Endothelial cell (in vitro differentiated cells): ENCODE results near the gene TTPAL. TPM values are rescaled to one million over a fixed set of nuclear protein-coding genes. Genes with fewer than 3 reads are reported as not detected.

Source experiments
- DNase-seq: peaks from one replicate; pipeline ENCODE4 v3.0.0; 2021; ENCODE audit warnings: low spot score
- H3K27ac Mint-ChIP-seq: one replicate; pipeline ENCODE4 v1.8.0; 2021; ENCODE audit warnings: mixed read lengths, inconsistent platforms; ENCODE audit not compliant: unreplicated experiment
- H3K27me3 Mint-ChIP-seq: one replicate; pipeline ENCODE4 v1.8.0; 2021; ENCODE audit warnings: mild to moderate bottlenecking, moderate library complexity, mixed read lengths, inconsistent platforms; ENCODE audit not compliant: unreplicated experiment
- H3K36me3 Mint-ChIP-seq: one replicate; pipeline ENCODE4 v1.8.0; 2021; ENCODE audit warnings: mild to moderate bottlenecking, low read depth, mixed read lengths, inconsistent platforms; ENCODE audit not compliant: unreplicated experiment
- H3K4me1 Mint-ChIP-seq: one replicate; pipeline ENCODE4 v1.8.0; 2021; ENCODE audit warnings: mild to moderate bottlenecking, mixed read lengths, inconsistent platforms; ENCODE audit not compliant: unreplicated experiment
- H3K4me3 Mint-ChIP-seq: one replicate; pipeline ENCODE4 v1.8.0; 2021; ENCODE audit warnings: mild to moderate bottlenecking, mixed read lengths, inconsistent platforms; ENCODE audit not compliant: unreplicated experiment
- H3K9me3 Mint-ChIP-seq: one replicate; pipeline ENCODE4 v1.8.0; 2021; ENCODE audit warnings: mixed read lengths, inconsistent platforms; ENCODE audit not compliant: unreplicated experiment
- total RNA-seq: library from RNA; stranded (reverse); fragmentation: NEBNext Ultra II Directional; extraction: Animal tissue kit (Norgen Biotek cat#: 25700); gene quantifications from one replicate; pipeline ENCODE4 v1.2.1, GENCODE V29; 2021; ENCODE audit not compliant: unreplicated experiment
- TF ChIP-seq, protein P1 (sequence below): fragments of 200-600 bp; sonication (generic); IDR thresholded peaks from one replicate; pipeline ENCODE4 v1.5.0; 2021; ENCODE audit warnings: antibody characterized with exemption; ENCODE audit not compliant: unreplicated experiment

TTPAL gene
- total RNA-seq, 1 donor from 2014 or later = 10.3 TPM

DNA sequence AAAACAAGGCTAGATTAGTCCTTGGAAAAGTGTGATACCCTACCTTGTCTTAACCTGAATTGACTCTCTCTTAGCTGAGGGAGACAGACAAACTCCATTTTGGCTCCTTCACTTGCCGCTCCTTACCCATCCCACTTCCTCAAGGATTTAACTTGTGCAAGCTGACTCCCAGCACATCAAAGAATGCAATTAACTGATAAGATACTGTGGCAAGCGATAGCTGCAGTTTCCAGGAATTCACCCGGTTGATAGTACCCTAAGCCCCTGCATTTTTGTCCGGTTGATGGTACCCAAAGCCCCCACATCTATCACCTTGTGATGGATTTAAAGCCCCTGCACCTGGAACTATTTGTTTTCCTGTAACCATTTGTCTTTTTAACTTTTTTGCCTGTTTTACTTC, 48.1 kb downstream of the TTPAL start:
- Mint-ChIP-seq H3K4me3 (no peak overlapping the region), H3K4me1 (peaks cover 46% of the 10 kb centered on the region), H3K27me3 (peaks cover 4% of the 10 kb centered on the region), H3K9me3 (no peaks in the 10 kb centered on the region), H3K36me3 (peaks cover 3% of the 10 kb centered on the region), H3K27ac (no peak overlapping the region)
- TF ChIP-seq, protein P1, sequence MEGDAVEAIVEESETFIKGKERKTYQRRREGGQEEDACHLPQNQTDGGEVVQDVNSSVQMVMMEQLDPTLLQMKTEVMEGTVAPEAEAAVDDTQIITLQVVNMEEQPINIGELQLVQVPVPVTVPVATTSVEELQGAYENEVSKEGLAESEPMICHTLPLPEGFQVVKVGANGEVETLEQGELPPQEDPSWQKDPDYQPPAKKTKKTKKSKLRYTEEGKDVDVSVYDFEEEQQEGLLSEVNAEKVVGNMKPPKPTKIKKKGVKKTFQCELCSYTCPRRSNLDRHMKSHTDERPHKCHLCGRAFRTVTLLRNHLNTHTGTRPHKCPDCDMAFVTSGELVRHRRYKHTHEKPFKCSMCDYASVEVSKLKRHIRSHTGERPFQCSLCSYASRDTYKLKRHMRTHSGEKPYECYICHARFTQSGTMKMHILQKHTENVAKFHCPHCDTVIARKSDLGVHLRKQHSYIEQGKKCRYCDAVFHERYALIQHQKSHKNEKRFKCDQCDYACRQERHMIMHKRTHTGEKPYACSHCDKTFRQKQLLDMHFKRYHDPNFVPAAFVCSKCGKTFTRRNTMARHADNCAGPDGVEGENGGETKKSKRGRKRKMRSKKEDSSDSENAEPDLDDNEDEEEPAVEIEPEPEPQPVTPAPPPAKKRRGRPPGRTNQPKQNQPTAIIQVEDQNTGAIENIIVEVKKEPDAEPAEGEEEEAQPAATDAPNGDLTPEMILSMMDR = no peak
- no peak for DNase-seq

DNA sequence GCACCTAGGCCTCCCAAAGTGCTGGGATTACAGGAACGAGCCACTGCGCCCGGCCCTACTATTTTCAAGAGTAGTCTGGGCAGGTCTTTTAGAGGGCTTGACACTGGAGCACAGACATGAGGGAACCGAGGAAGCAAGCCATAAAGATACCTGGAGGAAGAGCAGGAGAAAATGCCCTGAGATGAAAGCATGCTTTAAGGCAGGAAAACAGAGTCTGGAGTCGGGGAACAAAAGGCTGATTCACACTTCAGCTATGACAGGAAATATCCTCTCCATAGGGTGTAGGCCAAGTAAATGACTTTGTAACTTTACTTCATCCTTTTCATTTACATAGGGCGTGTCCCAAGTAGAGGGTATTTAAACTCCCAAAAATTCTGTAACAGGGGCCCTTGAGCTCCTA, 50.5 kb downstream of the TTPAL start:
- Mint-ChIP-seq H3K27ac (peak overlapping the region; percentile 67), H3K4me3 (peak overlapping the region; percentile 59), H3K36me3 (no peaks in the 10 kb centered on the region), H3K27me3 (peaks cover 3% of the 10 kb centered on the region), H3K4me1 (peaks cover 28% of the 10 kb centered on the region), H3K9me3 (no peaks in the 10 kb centered on the region)
- TF ChIP-seq, protein P1 = no peak
- no peak for DNase-seq

DNA sequence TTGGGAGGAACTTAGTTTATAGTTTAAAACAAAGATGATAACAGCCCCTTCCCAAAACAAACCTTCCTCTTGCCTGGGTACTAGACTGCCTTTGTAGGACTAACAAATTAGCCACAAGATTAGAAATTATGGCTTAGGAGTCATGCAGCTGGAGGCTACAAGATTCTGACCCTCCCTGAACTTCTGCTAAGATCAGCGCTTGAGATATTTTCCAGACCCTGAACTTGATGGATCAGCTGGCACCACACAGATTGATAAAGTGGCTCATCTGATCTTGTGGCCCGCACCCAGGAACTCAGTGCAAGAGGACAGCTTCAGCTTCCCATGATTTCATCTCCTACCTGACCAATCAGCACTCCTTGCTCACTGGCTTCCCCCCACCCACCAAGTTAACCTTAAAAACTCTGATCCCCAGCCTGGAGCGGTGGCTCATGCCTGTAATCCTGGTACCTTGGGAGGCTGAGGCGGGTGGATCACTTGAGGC, 52.1 kb downstream of the TTPAL start:
- TF ChIP-seq, protein P1 = no peak
- peaks cover 4% of the 10 kb centered on the region for H3K27me3 Mint-ChIP-seq
- no peak for DNase-seq
- H3K4me1 Mint-ChIP-seq = peaks cover 25% of the 10 kb centered on the region
- no peak overlapping the region for H3K27ac Mint-ChIP-seq
- no peaks in the 10 kb centered on the region for H3K9me3 Mint-ChIP-seq
- H3K36me3 Mint-ChIP-seq = no peaks in the 10 kb centered on the region
- no peak overlapping the region for H3K4me3 Mint-ChIP-seq

DNA sequence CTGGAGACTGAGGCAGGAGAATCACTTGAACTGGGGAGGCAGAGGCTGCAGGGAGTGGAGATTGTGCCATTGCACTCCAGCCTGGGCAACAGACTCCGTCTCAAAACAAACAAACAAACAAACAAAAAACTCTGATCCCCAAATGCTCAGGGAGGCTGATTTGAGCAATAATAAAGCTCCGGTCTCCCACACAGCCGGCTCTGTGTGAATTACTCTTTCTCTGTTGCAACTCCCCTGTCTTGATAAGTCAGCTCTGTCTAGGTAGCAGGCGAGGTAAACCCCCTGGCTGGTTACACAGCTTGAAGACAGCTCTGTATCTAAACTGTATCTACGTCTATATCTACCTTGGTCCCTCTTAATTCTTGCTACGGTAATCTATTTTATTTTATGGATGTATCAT, 52.6 kb downstream of the TTPAL start:
- TF ChIP-seq, protein P1 = no peak
- Mint-ChIP-seq H3K36me3 (no peaks in the 10 kb centered on the region), H3K4me1 (peaks cover 24% of the 10 kb centered on the region), H3K4me3 (no peak overlapping the region), H3K27me3 (peaks cover 4% of the 10 kb centered on the region), H3K27ac (no peak overlapping the region), H3K9me3 (no peaks in the 10 kb centered on the region)
- no peak for DNase-seq

DNA sequence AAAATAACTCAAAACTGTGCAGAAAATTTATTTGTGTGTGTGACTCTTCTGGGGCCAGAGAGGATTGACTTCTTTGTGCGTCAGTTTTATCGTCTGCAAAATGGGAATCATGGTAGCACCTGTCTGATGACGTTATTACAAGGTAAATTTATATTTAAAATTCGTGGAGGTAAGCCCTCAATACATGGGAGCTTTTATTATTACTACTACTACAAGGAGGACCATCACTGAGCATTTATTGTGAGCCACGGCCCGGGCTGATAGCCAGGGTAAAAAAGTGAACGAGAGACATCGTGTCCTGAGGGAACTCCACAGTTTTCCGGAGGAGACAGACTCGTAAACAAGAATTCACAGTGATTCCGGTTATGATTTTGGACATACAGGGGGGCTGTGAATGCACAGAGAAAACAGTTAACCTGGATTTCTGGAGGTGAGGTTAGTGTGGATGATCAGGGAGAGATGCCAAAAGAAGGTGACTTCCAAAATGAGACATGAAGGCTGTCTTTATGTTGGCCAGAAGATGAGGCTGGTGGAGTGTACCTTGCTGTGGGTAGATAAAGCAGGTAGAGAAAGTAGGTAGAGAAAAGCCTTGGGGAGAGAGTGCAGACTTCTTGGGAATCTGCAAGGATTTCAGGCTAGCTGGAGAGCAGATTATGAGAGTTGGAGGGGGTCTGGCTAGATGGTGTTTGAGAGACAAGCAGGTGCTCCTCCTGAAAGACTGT, 56.7 kb downstream of the TTPAL start:
- no peaks in the 10 kb centered on the region for H3K36me3 Mint-ChIP-seq
- H3K4me3 Mint-ChIP-seq = no peak overlapping the region
- TF ChIP-seq, protein P1 = no peak

More for the DNA sequence above, 56.7 kb downstream of the TTPAL start:
- Mint-ChIP-seq H3K27ac (no peak overlapping the region), H3K9me3 (no peaks in the 10 kb centered on the region), H3K4me1 (peaks cover 8% of the 10 kb centered on the region), H3K27me3 (peaks cover 4% of the 10 kb centered on the region)
- no peak for DNase-seq
